Measurements from ENCODE around the gene ATF3. TPM values are rescaled to one million over a fixed set of nuclear protein-coding genes. Genes with fewer than 3 reads are reported as not detected.

The ATF3 gene
- total RNA-seq, 1 experiment from 2014 or later: 335 TPM

GRCh38 chr1:212644866-212645545 is 36.4 kb downstream of the ATF3 start:
- ATAC-seq (no peak), DNase-seq (no peak)
- no peak overlapping the region for H3K4me2 ChIP-seq (ENCODE audit: low read length)
- H2AFZ ChIP-seq (ENCODE audit: low read length): no peak overlapping the region
- H3K4me1 ChIP-seq (ENCODE audit: insufficient read depth, low read length): no peaks in the 10 kb centered on the region
- intact Hi-C loops (cut with micrococcal nuclease): no loop called here
- no peak for TF ChIP-seq EZH2 (IDR thresholded peaks at IDR 0.05; ENCODE audit: low read length, unreplicated experiment)
- TF ChIP-seq EZH2phosphoT487 (IDR thresholded peaks at IDR 0.05; ENCODE audit: borderline replicate concordance, low read length): no peak
- TF ChIP-seq CTCF (conservative IDR thresholded peaks at IDR 0.05; ENCODE audit: low read depth, low read length): no peak
- H4K20me1 ChIP-seq (ENCODE audit: low read length): no peaks in the 10 kb centered on the region
- H3K27ac ChIP-seq (ENCODE audit: low read length): no peak overlapping the region
- no TSS peak for BruUV-seq (replicated peaks)
- POLR2A ChIA-PET (ENCODE audit: unreplicated experiment): no interaction called here
- H3K79me2 ChIP-seq (ENCODE audit: low read length): no peaks in the 10 kb centered on the region
- H3F3A ChIP-seq (ENCODE audit: low read length, unreplicated experiment): no peaks in the 10 kb centered on the region
- CTCF ChIA-PET: no interaction called here
- no peaks in the 10 kb centered on the region for H3K36me3 ChIP-seq (ENCODE audit: low read depth, low read length)
- peaks cover 12% of the 10 kb centered on the region; the same call in 1 of the 2 replicates for H3K27me3 ChIP-seq (ENCODE audit: low read length)
- no peaks in the 10 kb centered on the region for H3K9me3 ChIP-seq (ENCODE audit: low read length)
- H3K9me2 ChIP-seq (replicated peaks; ENCODE audit: low read length): no peaks in the 10 kb centered on the region
- no peak overlapping the region for H3K9ac ChIP-seq (ENCODE audit: low read length)
- H3K4me3 ChIP-seq (ENCODE audit: low read length): no peak overlapping the region

- no peak overlapping the region for H3K27ac ChIP-seq (ENCODE audit: low read length)
- DNase-seq (no peak), ATAC-seq (no peak; the same call in 1 of the 2 replicates)
- intact Hi-C loops (cut with micrococcal nuclease): no loop called here
- TF ChIP-seq EZH2phosphoT487 (IDR thresholded peaks at IDR 0.05; ENCODE audit: borderline replicate concordance, low read length): no peak
- no peak for TF ChIP-seq EZH2 (IDR thresholded peaks at IDR 0.05; ENCODE audit: low read length, unreplicated experiment)
- no peak for TF ChIP-seq CTCF (conservative IDR thresholded peaks at IDR 0.05; ENCODE audit: low read depth, low read length)
- no peaks in the 10 kb centered on the region for H3K9me3 ChIP-seq (ENCODE audit: low read length)
- H3K36me3 ChIP-seq (ENCODE audit: low read depth, low read length): no peaks in the 10 kb centered on the region
- H2AFZ ChIP-seq (ENCODE audit: low read length): no peak overlapping the region
- no peak overlapping the region for H3K4me2 ChIP-seq (ENCODE audit: low read length)
- no peak overlapping the region for H3K9ac ChIP-seq (ENCODE audit: low read length)
- no peaks in the 10 kb centered on the region for H3K4me1 ChIP-seq (ENCODE audit: insufficient read depth, low read length)
- H4K20me1 ChIP-seq (ENCODE audit: low read length): no peaks in the 10 kb centered on the region
- no peak overlapping the region for H3K4me3 ChIP-seq (ENCODE audit: low read length)
- POLR2A ChIA-PET (ENCODE audit: unreplicated experiment): interaction anchor here (0.6 kb wide), 2 partner anchors 28 to 895 kb away, joined by 3 to 6 read pairs; no protein-coding TSS in a partner anchor
- no peaks in the 10 kb centered on the region for H3K79me2 ChIP-seq (ENCODE audit: low read length)
- CTCF ChIA-PET: no interaction called here
- no peaks in the 10 kb centered on the region for H3F3A ChIP-seq (ENCODE audit: low read length, unreplicated experiment)
- H3K27me3 ChIP-seq (ENCODE audit: low read length): peaks cover 5% of the 10 kb centered on the region; the same call in 1 of the 2 replicates
- BruUV-seq (replicated peaks): no TSS peak
- no peaks in the 10 kb centered on the region for H3K9me2 ChIP-seq (replicated peaks; ENCODE audit: low read length)
Measured at GRCh38 chr1:212645546-212646543, 37.3 kb downstream of the ATF3 start.

All from PC-3 (cell line).